H54 (cell line): Measurements from ENCODE around the gene ARHGEF12.
A peak's percentile ranks its signal among the peaks of the same experiment; 100 is the strongest.

Source experiments
- DNase-seq: peaks from one replicate; pipeline ENCODE4 v3.0.0; 2011; ENCODE audit warnings: low spot score, mixed read lengths; ENCODE audit not compliant: insufficient read length
- FAIRE-seq: peaks from 3 replicates; lab custom pipeline; 2011; peaks lifted over from hg19 to GRCh38; lab: Jason Lieb, UNC
- POLR2A ChIP-seq: IDR thresholded peaks from 2 replicates; pipeline ENCODE4 v1.6.1; 2011; ENCODE audit warnings: low read depth, mild to moderate bottlenecking, low read length

The ARHGEF12 gene

GRCh38 chr11:120467627-120468026, 131.4 kb downstream of the ARHGEF12 start:
- TF ChIP-seq POLR2A: no peak
- DNase-seq: peak; percentile 3
- no peak for FAIRE-seq

GRCh38 chr11:120471131-120471530, 134.9 kb downstream of the ARHGEF12 start:
- no peak for TF ChIP-seq POLR2A
- FAIRE-seq (no peak), DNase-seq (no peak)

GRCh38 chr11:120471994-120472393, 135.8 kb downstream of the ARHGEF12 start:
- DNase-seq (no peak), FAIRE-seq (no peak)
- no peak for TF ChIP-seq POLR2A

GRCh38 chr11:120473503-120473902, 137.3 kb downstream of the ARHGEF12 start:
- TF ChIP-seq POLR2A: no peak
- DNase-seq: no peak
- no peak for FAIRE-seq

- TF ChIP-seq POLR2A: no peak
- DNase-seq (no peak), FAIRE-seq (no peak)
Observed at GRCh38 chr11:120482149-120482548, 145.9 kb downstream of the ARHGEF12 start.

GRCh38 chr11:120484722-120485121, 148.5 kb downstream of the ARHGEF12 start:
- TF ChIP-seq POLR2A: no peak
- DNase-seq (no peak), FAIRE-seq (no peak)

- TF ChIP-seq POLR2A: no peak
- DNase-seq (no peak), FAIRE-seq (no peak)
Observed at GRCh38 chr11:120486138-120486537, 149.9 kb downstream of the ARHGEF12 start.

- FAIRE-seq (no peak), DNase-seq (no peak)
- no peak for TF ChIP-seq POLR2A
Observed at GRCh38 chr11:120489799-120490198, 153.6 kb downstream of the ARHGEF12 start.

- TF ChIP-seq POLR2A: no peak
- FAIRE-seq (no peak), DNase-seq (no peak)
Observed at GRCh38 chr11:120492486-120492885, 156.3 kb downstream of the ARHGEF12 start.

GRCh38 chr11:120494595-120494994, 158.4 kb downstream of the ARHGEF12 start:
- no peak for TF ChIP-seq POLR2A
- FAIRE-seq: no peak
- no peak for DNase-seq

GRCh38 chr11:120499088-120499487, 162.9 kb downstream of the ARHGEF12 start:
- TF ChIP-seq POLR2A: no peak
- FAIRE-seq: no peak
- no peak for DNase-seq

GRCh38 chr11:120499859-120500258, 163.6 kb downstream of the ARHGEF12 start:
- FAIRE-seq (no peak), DNase-seq (no peak)
- no peak for TF ChIP-seq POLR2A

- no peak for DNase-seq
- TF ChIP-seq POLR2A: no peak
- FAIRE-seq: no peak
Observed at GRCh38 chr11:120500414-120501071, 164.3 kb downstream of the ARHGEF12 start.

- FAIRE-seq (no peak), DNase-seq (no peak)
- TF ChIP-seq POLR2A: no peak
Observed at GRCh38 chr11:120501440-120501839, 165.2 kb downstream of the ARHGEF12 start.
